ENCODE measurements around the gene HCN4. TPM values are rescaled to one million over a fixed set of nuclear protein-coding genes. Genes with fewer than 3 reads are reported as not detected.

Gene HCN4
- total and polyA plus RNA-seq, 8 donors = 0.03 to 1.7 (median 0.18) TPM; not detected in 3

DNA sequence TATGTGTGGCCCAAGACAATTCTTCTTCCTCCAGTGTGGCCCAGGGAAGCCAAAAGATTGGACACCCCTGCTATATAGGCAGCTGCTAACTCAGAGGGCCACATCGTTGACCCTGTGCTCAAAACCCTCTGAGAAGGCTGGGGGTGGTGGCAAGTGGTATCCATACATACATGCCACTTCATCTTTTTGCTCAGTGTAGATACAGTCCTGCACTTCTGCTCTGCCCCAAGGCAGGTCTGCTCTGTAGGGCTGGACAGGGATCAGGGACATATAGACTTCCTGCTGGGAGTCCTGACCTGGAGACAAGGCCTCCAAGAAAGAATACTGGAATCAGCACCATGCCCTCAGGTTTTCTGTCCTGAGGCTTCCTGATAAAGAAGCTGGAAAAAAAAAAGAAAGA, 4.5 kb upstream of the HCN4 start:
- no peak for DNase-seq
- no peak overlapping the region for H3K4me3 ChIP-seq
- TF ChIP-seq POLR2A (IDR thresholded peaks at IDR 0.05) = no peak
- no peak for TF ChIP-seq POLR2AphosphoS5 (IDR thresholded peaks at IDR 0.05)
- no peak for TF ChIP-seq EP300 (IDR thresholded peaks at IDR 0.05)
- no peak for TF ChIP-seq CTCF (IDR thresholded peaks at IDR 0.05)
- peaks cover 4 to 83% (median 37%) of the 10 kb centered on the region in 3 donors for H3K27me3 ChIP-seq
- intact Hi-C loops (cut with DNase I; ENCODE audit: low total_unique reads) = no loop called here
- no peak overlapping the region for H3K27ac ChIP-seq
- no peaks in the 10 kb centered on the region for H3K9me3 ChIP-seq
- H3K4me1 ChIP-seq = peaks cover 7 to 16% (median 10%) of the 10 kb centered on the region in 4 donors
- no peaks in the 10 kb centered on the region for H3K36me3 ChIP-seq
- WGBS, 5 donors = 54 to 76% (median 58%) methylated on average over 1 of the region's 1 CpG

DNA sequence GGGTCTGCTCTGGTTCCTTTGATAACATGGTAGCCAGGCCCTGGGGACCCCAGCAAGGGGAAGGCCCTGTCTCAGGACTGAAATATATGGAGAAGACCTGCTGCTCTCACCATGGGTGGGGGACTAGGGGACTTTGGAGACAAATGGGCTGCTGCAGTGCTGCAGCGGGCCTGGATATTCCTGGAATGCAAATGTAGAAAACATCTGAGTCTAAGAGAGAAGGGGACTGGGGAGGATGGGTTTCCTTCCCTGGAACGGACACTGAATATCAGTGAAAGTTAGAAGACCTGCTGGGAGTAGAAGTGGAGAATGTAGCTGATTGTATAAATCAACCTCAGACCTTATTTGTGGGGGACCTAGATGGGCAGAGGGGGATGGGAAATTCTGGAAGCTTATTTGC, 3.1 kb upstream of the HCN4 start:
- TF ChIP-seq EP300 (IDR thresholded peaks at IDR 0.05) (no peak), CTCF (IDR thresholded peaks at IDR 0.05) (no peak), POLR2AphosphoS5 (IDR thresholded peaks at IDR 0.05) (no peak), POLR2A (IDR thresholded peaks at IDR 0.05) (no peak)
- Histone ChIP-seq H3K27me3 (peaks cover 9 to 87% (median 51%) of the 10 kb centered on the region in 3 donors), H3K9me3 (no peaks in the 10 kb centered on the region), H3K4me1 (peaks cover 12 to 30% (median 20%) of the 10 kb centered on the region in 4 donors), H3K36me3 (no peaks in the 10 kb centered on the region), H3K27ac (no peak overlapping the region), H3K4me3 (no peak overlapping the region)
- WGBS, 5 donors = 40 to 58% (median 46%) methylated on average over 2 of the region's 2 CpGs
- intact Hi-C loops (cut with DNase I; ENCODE audit: low total_unique reads) = no loop called here
- no peak for DNase-seq

DNA sequence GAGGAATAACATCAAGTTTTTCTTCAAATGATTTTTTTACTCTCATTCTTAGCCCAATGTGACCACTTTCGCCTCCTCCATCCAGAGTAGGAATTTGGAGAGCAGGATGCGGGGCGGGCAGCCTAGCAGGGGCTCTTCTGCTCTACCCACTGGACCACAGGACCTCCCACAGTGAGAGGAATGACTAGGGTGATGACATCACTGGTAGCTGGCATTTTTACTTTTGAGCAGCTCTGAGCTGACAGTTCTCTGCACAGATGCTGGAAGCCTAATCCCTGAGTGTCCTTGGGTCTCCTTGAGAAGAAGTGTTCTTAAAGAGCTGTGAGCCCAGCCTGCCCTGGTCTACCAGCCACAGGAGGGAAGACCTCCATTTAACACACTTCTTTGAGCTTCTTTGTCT, 1.4 kb upstream of the HCN4 start:
- TF ChIP-seq POLR2AphosphoS5 (IDR thresholded peaks at IDR 0.05) (no peak), CTCF (IDR thresholded peaks at IDR 0.05) (no peak), POLR2A (IDR thresholded peaks at IDR 0.05) (no peak), EP300 (IDR thresholded peaks at IDR 0.05) (no peak)
- no peak for DNase-seq
- Histone ChIP-seq H3K27me3 (peaks cover 9 to 93% (median 65%) of the 10 kb centered on the region in 3 donors), H3K9me3 (no peaks in the 10 kb centered on the region), H3K27ac (no peak overlapping the region), H3K36me3 (no peaks in the 10 kb centered on the region), H3K4me3 (no peak overlapping the region), H3K4me1 (peaks cover 12 to 30% (median 20%) of the 10 kb centered on the region in 4 donors)
- intact Hi-C loops (cut with DNase I; ENCODE audit: low total_unique reads) = no loop called here
- 54 to 68% (median 64%) methylated on average over 3 of the region's 3 CpGs for WGBS, 5 donors

GRCh38 chr15:73369154-73369694, 466 bp upstream of the HCN4 start:
- Histone ChIP-seq H3K27ac (no peak overlapping the region), H3K4me1 (peaks cover 12 to 30% (median 20%) of the 10 kb centered on the region in 4 donors), H3K36me3 (no peaks in the 10 kb centered on the region), H3K4me3 (peak overlapping the region; percentile 41 to 53 (median 50)), H3K9me3 (no peaks in the 10 kb centered on the region), H3K27me3 (peaks cover 9 to 93% (median 68%) of the 10 kb centered on the region in 3 donors)
- intact Hi-C loops (cut with DNase I; ENCODE audit: low total_unique reads) = no loop called here
- WGBS, 5 donors = 1 to 5% (median 3%) methylated on average over 25 to 44 of the region's 44 CpGs
- DNase-seq = no peak
- TF ChIP-seq POLR2AphosphoS5 (IDR thresholded peaks at IDR 0.05) (no peak), POLR2A (IDR thresholded peaks at IDR 0.05) (no peak), EP300 (IDR thresholded peaks at IDR 0.05) (no peak), CTCF (IDR thresholded peaks at IDR 0.05) (no peak)
